Measurements from ENCODE around the gene LARGE2. TPM values are rescaled to one million over a fixed set of nuclear protein-coding genes. Genes with fewer than 3 reads are reported as not detected.

Gene LARGE2
- total RNA-seq, 3 donors from 2014 or later (not counting 1 experiment from before 2014, with no cell fraction given) = 0.40 to 1.7 (median 1.0) TPM

- peak overlapping the region; percentile 91 for H3K27ac ChIP-seq (ENCODE audit: low read length)
- no peak for TF ChIP-seq CTCF (IDR thresholded peaks at IDR 0.05)
- ATAC-seq (peak in 1 of 3 donors; percentile 0), DNase-seq (peak; percentile 51 to 71)
- H3K27me3 ChIP-seq (ENCODE audit: control insufficient read depth, insufficient read depth, low read length) = peaks cover 7% of the 10 kb centered on the region
- H3K9me3 ChIP-seq (ENCODE audit: control insufficient read depth, insufficient read depth, low read length) = no peaks in the 10 kb centered on the region
- no peaks in the 10 kb centered on the region for H3K36me3 Mint-ChIP-seq
- H3K27ac Mint-ChIP-seq = peak overlapping the region; percentile 96
- H3K9me3 Mint-ChIP-seq = no peaks in the 10 kb centered on the region
- H3K4me1 Mint-ChIP-seq = peaks cover 30 to 47% of the 10 kb centered on the region in 2 donors
- peak overlapping the region; percentile 97 for H3K4me3 Mint-ChIP-seq
- peaks cover 0 to 4% of the 10 kb centered on the region in 2 donors for H3K27me3 Mint-ChIP-seq (ENCODE audit: low read depth in 2 of 2)
- intact Hi-C loops (cut with micrococcal nuclease) = loop anchor here (1.0 to 10.0 kb wide), 4 partner anchors 19 to 699 kb away; partner anchors contain the start of genes ATG13, CRY2, HARBI1 and PHF21A
- WGBS (ENCODE audit: insufficient coverage) = under 1% methylated on average over 33 of the region's 38 CpGs
- peaks cover 57% of the 10 kb centered on the region for H3K4me1 ChIP-seq (ENCODE audit: control insufficient read depth, insufficient read depth, low read length)
- H3K36me3 ChIP-seq (ENCODE audit: control insufficient read depth, insufficient read depth, low read length) = peaks cover 26% of the 10 kb centered on the region
- peak overlapping the region; percentile 85 for H3K4me3 ChIP-seq (ENCODE audit: low read length)
These were observed 4.0 kb upstream of the LARGE2 start for GRCh38 chr11:45918331-45918941.

- Mint-ChIP-seq H3K27me3 (ENCODE audit: low read depth in 2 of 2) (peaks cover 2 to 6% of the 10 kb centered on the region in 2 donors), H3K9me3 (no peaks in the 10 kb centered on the region), H3K4me3 (peak overlapping the region; percentile 97), H3K36me3 (no peaks in the 10 kb centered on the region), H3K4me1 (peaks cover 32 to 49% of the 10 kb centered on the region in 2 donors), H3K27ac (peak overlapping the region; percentile 96)
- intact Hi-C loops (cut with micrococcal nuclease) = loop anchor here (1.0 to 10.0 kb wide), 4 partner anchors 20 to 698 kb away; partner anchors contain the start of genes ATG13, CRY2, HARBI1 and PHF21A
- Histone ChIP-seq H3K4me1 (ENCODE audit: control insufficient read depth, insufficient read depth, low read length) (peaks cover 58% of the 10 kb centered on the region), H3K4me3 (ENCODE audit: low read length) (peak overlapping the region; percentile 85), H3K27me3 (ENCODE audit: control insufficient read depth, insufficient read depth, low read length) (peaks cover 7% of the 10 kb centered on the region), H3K27ac (ENCODE audit: low read length) (peak overlapping the region; percentile 91), H3K36me3 (ENCODE audit: control insufficient read depth, insufficient read depth, low read length) (peaks cover 19% of the 10 kb centered on the region), H3K9me3 (ENCODE audit: control insufficient read depth, insufficient read depth, low read length) (no peaks in the 10 kb centered on the region)
- DNase-seq (no peak), ATAC-seq (no peak)
- no peak for TF ChIP-seq CTCF (IDR thresholded peaks at IDR 0.05)
- 38% methylated on average over 7 of the region's 7 CpGs for WGBS (ENCODE audit: insufficient coverage)
These were observed 3.3 kb upstream of the LARGE2 start for GRCh38 chr11:45918962-45919675.

GRCh38 chr11:45919806-45920530 is 2.5 kb upstream of the LARGE2 start:
- H3K4me1 ChIP-seq (ENCODE audit: control insufficient read depth, insufficient read depth, low read length) = peaks cover 58% of the 10 kb centered on the region
- peaks cover 7% of the 10 kb centered on the region for H3K27me3 ChIP-seq (ENCODE audit: control insufficient read depth, insufficient read depth, low read length)
- Mint-ChIP-seq H3K9me3 (no peaks in the 10 kb centered on the region), H3K27me3 (ENCODE audit: low read depth in 2 of 2) (peaks cover 6 to 10% of the 10 kb centered on the region in 2 donors), H3K36me3 (no peaks in the 10 kb centered on the region), H3K4me1 (peaks cover 36 to 54% of the 10 kb centered on the region in 2 donors), H3K27ac (peak overlapping the region in 1 of 2 donors; percentile 96), H3K4me3 (peak overlapping the region; percentile 97)
- ATAC-seq (no peak), DNase-seq (no peak)
- WGBS (ENCODE audit: insufficient coverage) = 84% methylated on average over 13 of the region's 13 CpGs
- H3K27ac ChIP-seq (ENCODE audit: low read length) = no peak overlapping the region
- TF ChIP-seq CTCF (IDR thresholded peaks at IDR 0.05) = no peak
- H3K9me3 ChIP-seq (ENCODE audit: control insufficient read depth, insufficient read depth, low read length) = no peaks in the 10 kb centered on the region
- peaks cover 11% of the 10 kb centered on the region for H3K36me3 ChIP-seq (ENCODE audit: control insufficient read depth, insufficient read depth, low read length)
- intact Hi-C loops (cut with micrococcal nuclease) = loop anchor here (10.0 kb wide), 1 partner anchor 205 kb away; the partner anchor contains the start of gene PHF21A
- H3K4me3 ChIP-seq (ENCODE audit: low read length) = no peak overlapping the region
